H9 (cell line): ENCODE results near the gene ZNF668. TPM values are rescaled to one million over a fixed set of nuclear protein-coding genes. Genes with fewer than 3 reads are reported as not detected.

Experiments used
- DNase-seq: peaks from one replicate; pipeline ENCODE4 v3.0.0-alpha.2; 2017
- H2AFZ ChIP-seq: one replicate; pipeline ENCODE4 v1.6.1; 2013; ENCODE audit warnings: mild to moderate bottlenecking, low read length, control low read depth, moderate library complexity
- H2AK5ac ChIP-seq: 2 replicates; pipeline ENCODE4 v1.6.1; 2013; ENCODE audit warnings: low read length, control low read depth, mixed read lengths; ENCODE audit not compliant: insufficient read length
- H2BK120ac ChIP-seq: one replicate; pipeline ENCODE4 v1.6.1; 2013; ENCODE audit warnings: low read depth, mild to moderate bottlenecking, low read length, control low read depth, inconsistent platforms; ENCODE audit not compliant: poor library complexity, severe bottlenecking
- H2BK12ac ChIP-seq: 2 replicates; pipeline ENCODE4 v1.6.1; 2013; ENCODE audit warnings: low read length, control low read depth, mixed read lengths, low read depth; ENCODE audit not compliant: insufficient read length
- H2BK15ac ChIP-seq: 2 replicates; pipeline ENCODE4 v1.6.1; 2013; ENCODE audit warnings: low read depth, low read length, control low read depth
- H2BK20ac ChIP-seq: one replicate; pipeline ENCODE4 v1.6.1; 2013; ENCODE audit warnings: low read depth, mild to moderate bottlenecking, low read length, control low read depth, inconsistent platforms; ENCODE audit not compliant: poor library complexity, severe bottlenecking
- H2BK5ac ChIP-seq: 2 replicates; pipeline ENCODE4 v1.6.1; 2013; ENCODE audit warnings: low read length, control low read depth, mixed read lengths; ENCODE audit not compliant: insufficient read length
- H3K14ac ChIP-seq: 2 replicates; pipeline ENCODE4 v1.6.1; 2013; ENCODE audit warnings: low read length, control low read depth; ENCODE audit not compliant: insufficient read depth
- H3K18ac ChIP-seq: 2 replicates; pipeline ENCODE4 v1.6.1; 2013; ENCODE audit warnings: low read depth, mild to moderate bottlenecking, mixed read lengths, low read length, control low read depth; ENCODE audit not compliant: insufficient read length
- H3K23ac ChIP-seq: 2 replicates; pipeline ENCODE4 v1.6.1; 2013; ENCODE audit warnings: low read length, control low read depth, mixed read lengths, low read depth; ENCODE audit not compliant: insufficient read length
- H3K23me2 ChIP-seq: 2 replicates; pipeline ENCODE4 v1.6.1; 2013; ENCODE audit warnings: low read depth, mild to moderate bottlenecking, mixed read lengths, low read length, control low read depth; ENCODE audit not compliant: insufficient read length, poor library complexity, severe bottlenecking
- H3K27ac ChIP-seq: 2 replicates; pipeline ENCODE4 v1.5.1; 2013; ENCODE audit warnings: low read length, control low read depth, mixed read lengths, low read depth; ENCODE audit not compliant: insufficient read length
- H3K27me3 ChIP-seq: 2 replicates; pipeline ENCODE4 v1.6.1; 2013; ENCODE audit warnings: low read length, control low read depth, inconsistent platforms; ENCODE audit not compliant: insufficient read depth
- H3K4ac ChIP-seq: 2 replicates; pipeline ENCODE4 v1.6.1; 2013; ENCODE audit warnings: low read depth, mild to moderate bottlenecking, control low read depth, inconsistent platforms, low read length, moderate library complexity
- H3K4me1 ChIP-seq: 2 replicates; pipeline ENCODE4 v1.6.1; 2013; ENCODE audit warnings: low read length, control low read depth, inconsistent platforms; ENCODE audit not compliant: insufficient read depth
- H3K4me2 ChIP-seq: 2 replicates; pipeline ENCODE4 v1.6.1; 2013; ENCODE audit warnings: low read length, control low read depth, mixed read lengths; ENCODE audit not compliant: insufficient read length, insufficient read depth
- H3K56ac ChIP-seq: 2 replicates; pipeline ENCODE4 v1.6.1; 2013; ENCODE audit warnings: low read depth, mild to moderate bottlenecking, mixed read lengths, low read length, control low read depth; ENCODE audit not compliant: insufficient read length
- H3K79me1 ChIP-seq: 2 replicates; pipeline ENCODE4 v1.6.1; 2013; ENCODE audit warnings: low read depth, mild to moderate bottlenecking, moderate library complexity, low read length, control low read depth, inconsistent platforms; ENCODE audit not compliant: insufficient read depth, poor library complexity, severe bottlenecking
- H3K79me2 ChIP-seq: 2 replicates; pipeline ENCODE4 v1.6.1; 2013; ENCODE audit warnings: low read length, control low read depth, inconsistent platforms; ENCODE audit not compliant: insufficient read depth
- H3K9ac ChIP-seq: 2 replicates; pipeline ENCODE4 v1.6.1; 2013; ENCODE audit warnings: low read length, control low read depth, mixed read lengths; ENCODE audit not compliant: insufficient read length; ENCODE audit errors: extremely low read depth
- H3K9me3 ChIP-seq: one replicate; pipeline ENCODE4 v1.6.1; 2013; ENCODE audit warnings: low read depth, low read length, inconsistent platforms; ENCODE audit not compliant: control insufficient read depth
- H3T11ph ChIP-seq: one replicate; pipeline ENCODE4 v1.6.1; 2013; ENCODE audit warnings: mild to moderate bottlenecking, low read length, control low read depth, inconsistent platforms
- H4K20me1 ChIP-seq: one replicate; pipeline ENCODE4 v1.6.1; 2013; ENCODE audit not compliant: control insufficient read depth, insufficient read length, insufficient read depth
- H4K5ac ChIP-seq: 2 replicates; pipeline ENCODE4 v1.6.1; 2013; ENCODE audit warnings: low read depth, mild to moderate bottlenecking, mixed read lengths, low read length, control low read depth; ENCODE audit not compliant: insufficient read length
- H4K8ac ChIP-seq: replicated peaks from 2 replicates; pipeline ENCODE4 v1.6.1; 2013; ENCODE audit warnings: low read length, control low read depth, mixed read lengths, low read depth; ENCODE audit not compliant: insufficient read length
- H4K91ac ChIP-seq: 2 replicates; pipeline ENCODE4 v1.6.1; 2013; ENCODE audit warnings: low read depth, mild to moderate bottlenecking, moderate library complexity, mixed read lengths, low read length, control low read depth; ENCODE audit not compliant: insufficient read length
- H3K27ac Mint-ChIP-seq, 3 experiments: 2 replicates in 2 of 3; 3 replicates in 1 of 3; pipeline ENCODE4 v1.8.0; 2020 to 2021; ENCODE audit warnings: mixed read lengths in 3 of 3, mild to moderate bottlenecking in 1 of 3, moderate library complexity in 1 of 3
- H3K27me3 Mint-ChIP-seq: 2 replicates; pipeline ENCODE4 v1.8.0; 2021; ENCODE audit warnings: low read depth, mild to moderate bottlenecking, moderate library complexity, mixed read lengths
- H3K36me3 Mint-ChIP-seq, 3 experiments: 2 replicates in 2 of 3; 3 replicates in 1 of 3; pipeline ENCODE4 v1.8.0; 2020 to 2021; ENCODE audit warnings: low read depth in 3 of 3, mixed read lengths in 3 of 3; ENCODE audit not compliant: insufficient read depth in 1 of 3
- H3K4me1 Mint-ChIP-seq, 2 experiments: 2 replicates each; pipeline ENCODE4 v1.8.0; 2020; ENCODE audit warnings: mixed read lengths in 2 of 2
- H3K4me3 Mint-ChIP-seq, 2 experiments: 2 replicates in 1 of 2; 3 replicates in 1 of 2; pipeline ENCODE4 v1.8.0; 2020 to 2021; ENCODE audit warnings: mild to moderate bottlenecking in 2 of 2, mixed read lengths in 2 of 2, moderate library complexity in 1 of 2
- H3K9me3 Mint-ChIP-seq, 2 experiments: 2 replicates in 1 of 2; 3 replicates in 1 of 2; pipeline ENCODE4 v1.8.0; 2020; ENCODE audit warnings: mild to moderate bottlenecking in 2 of 2, mixed read lengths in 2 of 2, moderate library complexity in 1 of 2
- WGBS: extraction: QIAGEN DNeasy Blood & Tissue Kit; methylation state at CpG from one replicate; pipeline ENCODE4 v1.1.7; 2013; ENCODE audit warnings: missing lambda C conversion rate, low lambda C conversion rate, mixed read lengths; ENCODE audit not compliant: insufficient read length; ENCODE audit errors: extremely low coverage; 5-methylcytosine and 5-hydroxymethylcytosine counted together
- total RNA-seq: library from RNA; stranded (reverse); gene quantifications from 2 replicates; pipeline ENCODE4 v1.2.1, GENCODE V29; 2021
- TF ChIP-seq, protein P1 (sequence below): fragments of 200-600 bp; sonication (generic); conservative IDR thresholded peaks from 3 replicates; pipeline ENCODE4 v1.8.0; 2021; ENCODE audit warnings: antibody characterized with exemption, mild to moderate bottlenecking

Gene ZNF668
- total RNA-seq, 1 experiment from 2014 or later: 18.6 TPM

DNA sequence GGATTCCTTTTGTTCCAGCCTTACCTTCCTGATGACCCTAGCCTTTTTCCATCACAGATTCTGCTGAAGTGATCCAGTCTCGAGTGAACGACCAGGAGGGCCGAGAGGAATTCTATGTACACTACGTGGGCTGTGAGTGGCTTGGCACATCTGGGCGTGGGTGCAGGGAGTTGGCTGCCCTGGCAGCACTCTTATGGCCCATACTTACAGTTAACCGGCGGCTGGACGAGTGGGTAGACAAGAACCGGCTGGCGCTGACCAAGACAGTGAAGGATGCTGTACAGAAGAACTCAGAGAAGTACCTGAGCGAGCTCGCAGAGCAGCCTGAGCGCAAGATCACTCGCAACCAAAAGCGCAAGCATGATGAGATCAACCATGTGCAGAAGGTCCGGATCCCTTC, 46.1 kb upstream of the ZNF668 start:
- peaks cover 10 to 11% of the 10 kb centered on the region in 2 experiments for H3K4me1 Mint-ChIP-seq
- H3K27me3 Mint-ChIP-seq: no peaks in the 10 kb centered on the region
- Histone ChIP-seq H4K91ac (no peak overlapping the region), H4K20me1 (no peaks in the 10 kb centered on the region), H2BK5ac (no peak overlapping the region), H3K9ac (no peak overlapping the region), H2BK120ac (no peak overlapping the region), H3K14ac (no peak overlapping the region), H3K23me2 (no peaks in the 10 kb centered on the region), H3K79me1 (peaks cover 5% of the 10 kb centered on the region), H2AK5ac (no peak overlapping the region), H3K18ac (no peak overlapping the region), H3K27ac (no peak overlapping the region), H4K5ac (no peak overlapping the region), H3K9me3 (no peaks in the 10 kb centered on the region), H3K4me1 (0 out of 2 replicates have a peak, but pooled peaks cover 2% of the 10 kb centered on the region), H3K23ac (no peak overlapping the region), H2BK20ac (no peak overlapping the region), H3K56ac (no peak overlapping the region), H2AFZ (no peak overlapping the region), H3K79me2 (peaks cover 5% of the 10 kb centered on the region; the same call in 1 of the 2 replicates), H2BK12ac (no peak overlapping the region), H4K8ac (no peak overlapping the region), H3T11ph (no peak overlapping the region), H3K4ac (no peak overlapping the region), H3K4me2 (no peak overlapping the region), H2BK15ac (no peak overlapping the region), H3K27me3 (no peaks in the 10 kb centered on the region)
- H3K27ac Mint-ChIP-seq: no peak overlapping the region
- TF ChIP-seq, protein P1, sequence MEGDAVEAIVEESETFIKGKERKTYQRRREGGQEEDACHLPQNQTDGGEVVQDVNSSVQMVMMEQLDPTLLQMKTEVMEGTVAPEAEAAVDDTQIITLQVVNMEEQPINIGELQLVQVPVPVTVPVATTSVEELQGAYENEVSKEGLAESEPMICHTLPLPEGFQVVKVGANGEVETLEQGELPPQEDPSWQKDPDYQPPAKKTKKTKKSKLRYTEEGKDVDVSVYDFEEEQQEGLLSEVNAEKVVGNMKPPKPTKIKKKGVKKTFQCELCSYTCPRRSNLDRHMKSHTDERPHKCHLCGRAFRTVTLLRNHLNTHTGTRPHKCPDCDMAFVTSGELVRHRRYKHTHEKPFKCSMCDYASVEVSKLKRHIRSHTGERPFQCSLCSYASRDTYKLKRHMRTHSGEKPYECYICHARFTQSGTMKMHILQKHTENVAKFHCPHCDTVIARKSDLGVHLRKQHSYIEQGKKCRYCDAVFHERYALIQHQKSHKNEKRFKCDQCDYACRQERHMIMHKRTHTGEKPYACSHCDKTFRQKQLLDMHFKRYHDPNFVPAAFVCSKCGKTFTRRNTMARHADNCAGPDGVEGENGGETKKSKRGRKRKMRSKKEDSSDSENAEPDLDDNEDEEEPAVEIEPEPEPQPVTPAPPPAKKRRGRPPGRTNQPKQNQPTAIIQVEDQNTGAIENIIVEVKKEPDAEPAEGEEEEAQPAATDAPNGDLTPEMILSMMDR: no peak
- peaks cover 31 to 50% (median 42%) of the 10 kb centered on the region in 3 experiments for H3K36me3 Mint-ChIP-seq
- H3K4me3 Mint-ChIP-seq: no peak overlapping the region; a peak in 2 of 5 replicates
- no CpG with 5 or more reads among the region's 16 CpGs for WGBS
- no peaks in the 10 kb centered on the region; a peak in 1 of 5 replicates for H3K9me3 Mint-ChIP-seq
- no peak for DNase-seq
